Measurements from ENCODE around the gene MYO3B. TPM values are rescaled to one million over a fixed set of nuclear protein-coding genes. Genes with fewer than 3 reads are reported as not detected.
"Not testable (repeated sequence)": the region's sequence is repeated elsewhere in the genome, so short reads cannot be mapped to it uniquely, and the experiment has no call there.

The MYO3B gene
- total and polyA plus RNA-seq, 2 experiments from 2014 or later = 0.11 TPM; not detected in 1

DNA sequence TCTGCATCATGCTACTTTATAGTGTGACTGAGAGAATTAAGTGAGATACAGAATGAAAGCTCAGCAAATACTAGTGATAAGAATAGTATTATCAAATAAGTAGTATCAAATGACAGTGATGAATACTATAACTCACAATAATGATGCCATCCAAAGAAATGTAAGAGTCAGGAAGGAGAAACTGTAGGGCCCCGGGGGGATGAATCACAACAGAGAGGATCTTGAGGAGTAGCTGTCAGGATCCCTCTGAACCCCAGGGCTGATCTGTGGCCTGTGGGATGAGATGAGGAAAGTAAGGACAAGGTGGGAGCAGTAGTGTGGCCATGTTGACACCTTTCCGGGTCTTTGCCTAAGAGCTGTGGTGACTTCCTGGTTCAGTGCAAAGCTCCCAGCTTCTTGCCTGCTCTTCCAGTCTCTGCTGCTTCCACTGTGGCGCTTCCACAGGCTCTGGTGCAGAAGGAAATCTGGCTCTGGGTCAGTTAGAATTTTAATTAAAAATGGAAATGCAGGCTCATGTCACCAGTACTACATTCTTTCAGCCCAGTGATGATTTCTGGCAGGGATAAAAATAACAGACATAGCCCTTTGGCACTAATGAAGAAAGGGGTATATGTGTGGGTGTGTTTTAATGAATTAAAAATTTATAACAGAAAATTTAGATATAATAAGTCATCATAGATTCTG lies 166.9 kb downstream of the MYO3B start:
- WGBS, 2 experiments (ENCODE audit: low coverage in 1 of 2, low lambda C conversion rate in 2 of 2, missing lambda C conversion rate in 2 of 2) = 74 to 85% methylated on average over 3 of the region's 3 CpGs
- in situ Hi-C loops (cut with MboI) = no loop called here
- H3K27me3 ChIP-seq (replicated peaks; ENCODE audit: insufficient read depth) = no peaks in the 10 kb centered on the region; the same call in 1 of the 2 replicates
- no peaks in the 10 kb centered on the region for H3K9me2 ChIP-seq (ENCODE audit: insufficient read depth)
- no peaks in the 10 kb centered on the region for H3K36me3 ChIP-seq (ENCODE audit: low read depth)
- H3K9ac ChIP-seq = no peak overlapping the region
- no peak overlapping the region for H3K4me3 ChIP-seq
- no peak for DNase-seq
- H3K4me2 ChIP-seq (ENCODE audit: unreplicated experiment) = no peak overlapping the region
- H3K9me3 ChIP-seq (ENCODE audit: low read depth) = no peaks in the 10 kb centered on the region
- no peak overlapping the region for H2AFZ ChIP-seq
- H3K27ac ChIP-seq = no peak overlapping the region
- H4K20me1 ChIP-seq (ENCODE audit: insufficient read depth) = no peaks in the 10 kb centered on the region
- H3K79me2 ChIP-seq (ENCODE audit: insufficient read depth) = no peaks in the 10 kb centered on the region
- no peaks in the 10 kb centered on the region for H3K4me1 ChIP-seq (ENCODE audit: insufficient read depth)
- TF ChIP-seq EZH2 (IDR thresholded peaks at IDR 0.05; ENCODE audit: insufficient read depth, poor library complexity, severe bottlenecking) (no peak), EZH2phosphoT487 (IDR thresholded peaks at IDR 0.05; ENCODE audit: insufficient read depth, low read depth) (no peak)
- no peaks in the 10 kb centered on the region for H3F3A ChIP-seq (ENCODE audit: insufficient read depth)

DNA sequence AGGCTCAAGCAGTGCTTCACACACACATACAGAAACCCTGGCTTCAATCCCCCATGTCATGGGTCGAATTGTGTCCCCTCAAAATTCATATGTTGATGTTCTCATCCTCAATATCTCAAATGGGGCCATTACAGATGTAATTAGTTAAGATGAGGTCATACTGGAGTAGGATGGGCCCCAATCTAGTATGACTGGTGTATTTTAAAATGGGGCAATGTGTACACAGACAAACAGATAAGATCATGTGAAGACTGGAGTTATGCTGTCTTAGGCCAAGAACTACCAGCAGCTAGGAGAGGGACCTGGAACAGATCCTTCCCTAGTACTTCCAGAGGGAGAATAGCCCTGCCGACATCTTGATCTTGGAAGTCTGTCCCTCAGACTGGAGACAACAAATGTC lies 167.7 kb downstream of the MYO3B start:
- Histone ChIP-seq H3K9me2 (ENCODE audit: insufficient read depth) (no peaks in the 10 kb centered on the region), H3F3A (ENCODE audit: insufficient read depth) (no peaks in the 10 kb centered on the region), H3K4me3 (no peak overlapping the region), H2AFZ (no peak overlapping the region), H3K9me3 (ENCODE audit: low read depth) (no peaks in the 10 kb centered on the region), H3K36me3 (ENCODE audit: low read depth) (no peaks in the 10 kb centered on the region), H3K4me1 (ENCODE audit: insufficient read depth) (no peaks in the 10 kb centered on the region), H3K9ac (no peak overlapping the region), H3K79me2 (ENCODE audit: insufficient read depth) (no peaks in the 10 kb centered on the region), H3K27ac (no peak overlapping the region), H3K27me3 (replicated peaks; ENCODE audit: insufficient read depth) (no peaks in the 10 kb centered on the region), H4K20me1 (ENCODE audit: insufficient read depth) (no peaks in the 10 kb centered on the region), H3K4me2 (ENCODE audit: unreplicated experiment) (no peak overlapping the region)
- DNase-seq = no peak
- in situ Hi-C loops (cut with MboI) = no loop called here
- TF ChIP-seq EZH2phosphoT487 (IDR thresholded peaks at IDR 0.05; ENCODE audit: insufficient read depth, low read depth) = no peak
- no peak for TF ChIP-seq EZH2 (IDR thresholded peaks at IDR 0.05; ENCODE audit: insufficient read depth, poor library complexity, severe bottlenecking)
- WGBS, 2 experiments (ENCODE audit: low coverage in 1 of 2, low lambda C conversion rate in 2 of 2, missing lambda C conversion rate in 2 of 2) = 27 to 29% methylated on average over 2 of the region's 2 CpGs

DNA sequence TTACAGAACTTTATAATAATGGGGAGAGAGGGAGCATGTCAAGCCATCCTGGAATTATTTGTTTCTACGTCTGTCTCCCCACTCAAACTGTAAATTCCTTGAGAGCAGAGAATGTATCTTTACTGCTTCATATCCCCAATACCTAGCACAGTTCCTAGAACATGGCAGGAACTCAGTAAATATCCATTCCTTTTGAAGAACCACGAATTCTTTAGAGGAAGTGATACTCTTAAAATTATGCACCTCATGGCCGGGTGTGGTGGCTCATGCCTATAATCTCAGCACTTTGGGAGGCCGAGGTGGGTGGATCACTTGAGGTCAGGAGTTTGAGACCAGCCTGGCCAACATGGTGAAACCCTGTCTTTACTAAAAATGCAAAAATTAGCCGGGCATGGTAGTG lies 171.3 kb downstream of the MYO3B start:
- 41 to 45% methylated on average over 4 to 5 of the region's 5 CpGs for WGBS, 2 experiments (ENCODE audit: low coverage in 1 of 2, low lambda C conversion rate in 2 of 2, missing lambda C conversion rate in 2 of 2)
- H3K4me3 ChIP-seq; H3K36me3 ChIP-seq (ENCODE audit: low read depth); H3K79me2 ChIP-seq (ENCODE audit: insufficient read depth); H3K4me1 ChIP-seq (ENCODE audit: insufficient read depth); DNase-seq; H3F3A ChIP-seq (ENCODE audit: insufficient read depth); H3K27ac ChIP-seq; H3K9me3 ChIP-seq (ENCODE audit: low read depth); H3K4me2 ChIP-seq (ENCODE audit: unreplicated experiment); H3K9ac ChIP-seq; H4K20me1 ChIP-seq (ENCODE audit: insufficient read depth); in situ Hi-C loops (cut with MboI); H2AFZ ChIP-seq; H3K27me3 ChIP-seq (replicated peaks; ENCODE audit: insufficient read depth); H3K9me2 ChIP-seq (ENCODE audit: insufficient read depth): not testable (repeated sequence)

DNA sequence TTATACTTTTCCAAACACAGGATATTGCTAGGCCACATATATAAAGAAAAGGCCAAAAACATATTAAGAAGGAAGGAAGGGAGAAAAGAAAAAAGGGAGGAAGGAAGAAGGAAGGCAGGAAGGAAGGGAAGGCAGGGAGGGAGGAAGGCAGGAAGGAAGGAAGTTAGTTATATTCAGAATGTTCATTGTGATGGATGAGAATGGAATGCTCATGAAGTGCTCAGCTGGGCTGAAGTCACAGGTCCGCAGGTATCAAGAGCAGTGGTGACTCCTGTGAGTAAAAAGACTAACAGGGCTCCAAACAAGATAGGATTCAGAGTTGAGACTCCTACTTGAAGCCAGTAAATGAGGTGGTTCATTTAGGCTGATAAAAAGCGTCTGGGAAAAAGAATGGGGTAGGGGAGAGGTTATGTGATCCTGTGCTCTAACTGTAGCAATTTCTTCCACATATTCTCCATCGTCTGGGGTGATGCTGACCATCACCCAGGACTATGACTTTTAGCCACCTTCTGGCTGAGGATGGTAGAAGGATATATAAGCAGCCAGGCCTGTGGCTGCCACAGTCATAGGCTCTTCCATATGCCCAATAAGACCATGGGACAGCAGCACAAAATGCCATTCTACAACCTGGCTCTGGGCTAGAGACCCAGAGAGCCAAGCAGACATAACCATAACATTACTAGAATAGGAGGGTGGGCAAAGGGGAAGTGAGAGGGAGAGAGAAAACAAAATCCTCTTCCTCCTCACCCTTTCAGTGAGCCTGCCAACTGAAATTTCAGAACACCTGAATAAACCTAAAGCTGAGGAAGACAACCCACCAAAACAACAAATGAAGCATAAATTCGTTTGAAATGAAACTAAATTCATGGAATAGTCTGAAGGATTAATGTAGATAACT lies 173.2 kb downstream of the MYO3B start:
- H3K27me3 ChIP-seq (replicated peaks; ENCODE audit: insufficient read depth) = no peaks in the 10 kb centered on the region
- no peaks in the 10 kb centered on the region for H4K20me1 ChIP-seq (ENCODE audit: insufficient read depth)
- 52 to 58% methylated on average over 4 of the region's 4 CpGs for WGBS, 2 experiments (ENCODE audit: low coverage in 1 of 2, low lambda C conversion rate in 2 of 2, missing lambda C conversion rate in 2 of 2)
- DNase-seq = no peak
- H3K9me3 ChIP-seq (ENCODE audit: low read depth) = no peaks in the 10 kb centered on the region
- H3F3A ChIP-seq (ENCODE audit: insufficient read depth) = no peaks in the 10 kb centered on the region
- H3K79me2 ChIP-seq (ENCODE audit: insufficient read depth) = no peaks in the 10 kb centered on the region
- no peak overlapping the region for H3K4me3 ChIP-seq
- no peak overlapping the region for H3K9ac ChIP-seq
- no peaks in the 10 kb centered on the region for H3K9me2 ChIP-seq (ENCODE audit: insufficient read depth)
- TF ChIP-seq EZH2 (IDR thresholded peaks at IDR 0.05; ENCODE audit: insufficient read depth, poor library complexity, severe bottlenecking) (no peak), EZH2phosphoT487 (IDR thresholded peaks at IDR 0.05; ENCODE audit: insufficient read depth, low read depth) (no peak)
- no peaks in the 10 kb centered on the region for H3K4me1 ChIP-seq (ENCODE audit: insufficient read depth)
- H3K36me3 ChIP-seq (ENCODE audit: low read depth) = no peaks in the 10 kb centered on the region
- in situ Hi-C loops (cut with MboI) = no loop called here
- no peak overlapping the region for H2AFZ ChIP-seq
- no peak overlapping the region for H3K27ac ChIP-seq
- H3K4me2 ChIP-seq (ENCODE audit: unreplicated experiment) = no peak overlapping the region

Data from GM23248 (cell line).